ENCODE results near the gene SLC18A2. TPM values are rescaled to one million over a fixed set of nuclear protein-coding genes. Genes with fewer than 3 reads are reported as not detected.
A peak's percentile ranks its signal among the peaks of the same experiment; 100 is the strongest.

Gene SLC18A2
- total and polyA plus RNA-seq, 9 of the 15 experiments (the other 6 are each of a cell fraction or from before 2014, with no cell fraction given): 0.03 to 5.4 (median 0.40) TPM

- TF ChIP-seq REST (IDR thresholded peaks at IDR 0.05; ENCODE audit: borderline replicate concordance) (peak; percentile 40; the same call in 1 of the 2 replicates), REST (CRISPR knock-in tag; IDR thresholded peaks at IDR 0.05; ENCODE audit: low read depth) (no peak), SMARCB1 (IDR thresholded peaks at IDR 0.05; ENCODE audit: insufficient read length, low read depth) (no peak), ESRRA (IDR thresholded peaks at IDR 0.05; ENCODE audit: borderline replicate concordance, low read depth) (no peak), ZBTB5 (IDR thresholded peaks at IDR 0.05) (no peak), ZNF121 (CRISPR knock-in tag; conservative IDR thresholded peaks at IDR 0.05) (no peak), ZNF518B (CRISPR knock-in tag; IDR thresholded peaks at IDR 0.05) (no peak)
- TF ChIP-seq, protein P1, sequence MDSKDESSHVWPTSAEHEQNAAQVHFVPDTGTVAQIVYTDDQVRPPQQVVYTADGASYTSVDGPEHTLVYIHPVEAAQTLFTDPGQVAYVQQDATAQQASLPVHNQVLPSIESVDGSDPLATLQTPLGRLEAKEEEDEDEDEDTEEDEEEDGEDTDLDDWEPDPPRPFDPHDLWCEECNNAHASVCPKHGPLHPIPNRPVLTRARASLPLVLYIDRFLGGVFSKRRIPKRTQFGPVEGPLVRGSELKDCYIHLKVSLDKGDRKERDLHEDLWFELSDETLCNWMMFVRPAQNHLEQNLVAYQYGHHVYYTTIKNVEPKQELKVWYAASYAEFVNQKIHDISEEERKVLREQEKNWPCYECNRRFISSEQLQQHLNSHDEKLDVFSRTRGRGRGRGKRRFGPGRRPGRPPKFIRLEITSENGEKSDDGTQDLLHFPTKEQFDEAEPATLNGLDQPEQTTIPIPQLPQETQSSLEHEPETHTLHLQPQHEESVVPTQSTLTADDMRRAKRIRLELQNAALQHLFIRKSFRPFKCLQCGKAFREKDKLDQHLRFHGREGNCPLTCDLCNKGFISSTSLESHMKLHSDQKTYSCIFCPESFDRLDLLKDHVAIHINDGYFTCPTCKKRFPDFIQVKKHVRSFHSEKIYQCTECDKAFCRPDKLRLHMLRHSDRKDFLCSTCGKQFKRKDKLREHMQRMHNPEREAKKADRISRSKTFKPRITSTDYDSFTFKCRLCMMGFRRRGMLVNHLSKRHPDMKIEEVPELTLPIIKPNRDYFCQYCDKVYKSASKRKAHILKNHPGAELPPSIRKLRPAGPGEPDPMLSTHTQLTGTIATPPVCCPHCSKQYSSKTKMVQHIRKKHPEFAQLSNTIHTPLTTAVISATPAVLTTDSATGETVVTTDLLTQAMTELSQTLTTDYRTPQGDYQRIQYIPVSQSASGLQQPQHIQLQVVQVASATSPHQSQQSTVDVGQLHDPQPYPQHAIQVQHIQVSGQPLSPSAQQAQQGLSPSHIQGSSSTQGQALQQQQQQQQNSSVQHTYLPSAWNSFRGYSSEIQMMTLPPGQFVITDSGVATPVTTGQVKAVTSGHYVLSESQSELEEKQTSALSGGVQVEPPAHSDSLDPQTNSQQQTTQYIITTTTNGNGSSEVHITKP (IDR thresholded peaks at IDR 0.05; ENCODE audit: partially characterized antibody): no peak
Observed at GRCh38 chr10:117320050-117320665, 79.2 kb downstream of the SLC18A2 start (continued).
